Femur (tissue), 1 donor: Measurements from ENCODE around the gene RNF217.
"Not testable (repeated sequence)": the region's sequence is repeated elsewhere in the genome, so short reads cannot be mapped to it uniquely, and the experiment has no call there.

Experiments
- DNase-seq: peaks from one replicate; pipeline ENCODE4 v3.0.0-alpha.2; 2017

RNF217 gene

DNA sequence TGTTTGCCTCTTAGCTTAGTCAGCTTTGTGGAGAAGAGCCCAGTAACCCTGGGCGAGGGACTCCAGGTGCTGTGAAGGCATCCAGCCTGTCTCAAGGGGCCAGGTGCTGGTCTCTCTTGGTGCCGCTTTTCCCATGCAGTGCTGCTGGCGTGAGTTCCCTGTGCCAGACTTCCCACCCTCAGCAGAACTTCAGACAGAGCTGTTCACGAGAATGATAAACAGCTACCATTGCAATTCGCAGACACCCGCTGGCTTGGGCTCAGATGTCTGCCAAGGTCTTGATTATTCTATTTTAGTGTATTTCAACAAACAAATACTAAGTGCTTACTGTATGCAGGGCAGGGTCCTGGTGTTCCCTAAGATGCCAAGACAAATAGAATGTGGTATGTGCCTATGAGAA is 57.7 kb downstream of the RNF217 start:
- no peak for DNase-seq

DNA sequence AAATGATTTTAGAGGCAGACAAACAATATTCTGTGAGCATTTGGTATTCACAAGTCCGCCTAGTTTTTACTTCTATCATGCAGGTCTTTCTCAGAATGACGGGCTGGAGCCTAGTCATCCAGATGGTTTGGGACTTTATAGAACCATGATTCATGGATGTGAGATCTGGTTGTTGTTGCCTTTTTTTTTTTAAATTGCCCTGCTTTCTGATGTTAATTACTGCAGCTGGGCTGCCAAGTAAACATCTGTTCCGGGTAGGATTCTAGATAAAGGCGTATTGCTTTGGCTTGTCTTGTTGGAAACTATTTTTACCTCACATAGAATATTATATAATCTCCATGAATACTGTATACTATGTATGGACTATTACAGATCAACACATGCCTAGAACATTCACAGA is 58.1 kb downstream of the RNF217 start:
- DNase-seq, result no peak

DNA sequence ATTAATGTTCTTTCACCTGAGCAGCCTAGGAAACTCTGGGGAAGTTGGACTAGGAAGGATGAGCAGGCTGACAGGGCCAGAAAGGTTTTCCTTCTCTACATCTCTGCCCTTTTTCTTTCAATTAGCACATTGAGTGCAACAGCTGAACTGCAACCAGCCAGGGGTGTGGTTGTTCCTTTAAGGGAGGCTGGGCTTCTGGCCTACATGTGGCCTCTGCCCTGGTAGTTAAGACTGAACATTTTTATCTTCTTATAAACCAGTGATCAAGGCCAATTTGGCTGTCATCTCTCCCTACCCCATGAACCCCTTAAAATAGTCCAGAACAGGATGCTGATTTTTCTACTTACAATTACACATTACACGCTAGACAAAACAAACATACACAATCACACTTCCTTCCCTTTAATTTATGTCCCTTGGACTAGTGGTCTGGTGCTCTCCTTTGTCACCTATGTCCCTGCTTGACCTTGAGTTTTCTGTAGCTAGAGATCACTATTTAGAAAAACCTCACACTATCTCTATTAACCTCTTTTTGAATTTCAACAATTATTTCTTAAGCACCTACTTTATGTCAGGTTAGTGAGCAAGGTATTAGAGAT is 60.3 kb downstream of the RNF217 start:
- DNase-seq, result no peak

DNA sequence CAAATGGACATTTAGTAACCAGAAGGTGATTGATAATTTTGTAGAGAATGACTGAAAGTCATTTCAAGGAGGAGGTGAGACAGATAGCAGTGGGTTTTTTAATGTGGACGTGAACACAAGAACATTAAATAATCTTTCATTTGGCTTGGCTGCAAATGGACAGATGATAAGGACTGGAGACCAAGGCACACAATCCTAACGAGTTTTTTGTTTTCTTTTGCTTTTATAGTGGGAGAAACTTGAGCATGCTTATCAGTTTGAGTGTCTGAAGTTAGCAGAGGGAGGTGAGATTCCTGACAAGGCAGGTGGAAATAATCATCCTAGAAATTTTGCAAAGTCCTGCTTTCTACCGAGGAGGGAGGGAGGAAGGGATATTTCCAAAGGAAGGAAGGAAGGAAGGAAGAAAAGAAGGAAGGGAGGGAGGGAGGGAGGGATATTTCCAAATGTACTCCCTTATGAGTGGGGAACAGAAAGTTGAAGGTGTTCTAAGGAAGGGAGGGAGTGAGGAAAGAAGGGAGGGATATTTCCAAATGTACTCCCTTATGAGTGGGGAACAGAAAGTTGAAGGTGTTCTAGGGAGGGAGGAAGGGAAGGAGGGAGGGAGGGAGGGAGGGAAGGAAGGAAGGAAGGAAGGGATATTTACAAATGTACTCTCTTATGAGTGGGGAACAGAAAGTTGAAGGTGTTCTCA is 63.1 kb downstream of the RNF217 start:
- DNase-seq, result no peak

DNA sequence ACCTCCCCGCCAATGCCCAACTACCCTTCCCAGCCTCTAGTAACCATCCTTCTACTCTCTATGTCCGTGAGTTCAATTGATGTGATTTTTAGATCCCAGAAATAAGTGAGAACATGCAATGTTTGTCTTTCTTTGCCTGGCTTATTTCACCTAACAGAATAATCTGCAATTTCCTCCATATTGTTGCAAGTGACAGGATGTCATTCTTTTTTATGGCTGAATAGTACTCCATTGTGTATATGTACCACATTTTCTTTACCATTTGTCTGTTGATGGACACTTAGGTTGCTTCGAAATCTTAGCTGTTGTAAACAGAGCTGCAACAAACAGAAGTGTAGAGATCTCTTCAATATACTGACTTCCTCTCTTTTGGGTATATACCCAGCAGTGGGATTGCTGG is 65.0 kb downstream of the RNF217 start:
- DNase-seq, result no peak

DNA sequence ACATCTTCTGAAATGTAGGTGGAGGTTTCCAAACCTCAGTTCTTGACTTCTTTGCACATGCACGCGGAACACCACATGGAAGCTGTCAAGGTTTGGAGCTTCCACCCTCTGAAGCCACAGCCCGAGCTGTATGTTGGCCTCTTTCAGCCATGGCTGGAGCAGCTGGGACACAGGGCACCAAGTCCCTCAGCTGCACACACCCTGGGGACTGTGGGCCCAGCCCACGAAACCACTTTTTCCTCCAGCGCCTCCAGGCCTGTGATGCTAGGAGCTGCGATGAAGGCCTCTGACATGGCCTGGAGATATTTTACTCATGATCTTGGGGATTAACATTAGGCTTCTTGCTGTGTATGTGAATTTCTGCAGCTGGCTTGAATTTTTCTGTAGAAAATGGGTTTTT is 68.7 kb downstream of the RNF217 start:
- no peak for DNase-seq

DNA sequence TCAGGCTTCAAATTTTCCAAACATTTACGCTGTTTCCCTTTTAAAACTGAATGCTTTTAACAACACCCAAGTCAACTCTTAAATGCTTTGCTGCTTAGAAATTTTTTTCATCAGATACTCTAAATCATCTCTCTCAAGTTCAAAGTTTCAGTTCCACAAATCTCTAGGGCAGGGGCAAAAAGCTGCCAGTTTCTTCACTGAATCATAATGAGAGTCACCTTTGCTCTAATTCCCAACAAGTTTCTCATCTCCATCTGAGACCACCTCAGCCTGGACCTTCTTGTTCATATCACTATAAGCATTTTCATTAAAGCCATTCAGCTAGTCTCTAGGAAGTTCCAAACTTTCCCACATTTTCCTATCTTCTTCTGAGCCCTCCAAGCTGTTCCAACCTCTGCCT is 69.1 kb downstream of the RNF217 start:
- DNase-seq, result no peak

DNA sequence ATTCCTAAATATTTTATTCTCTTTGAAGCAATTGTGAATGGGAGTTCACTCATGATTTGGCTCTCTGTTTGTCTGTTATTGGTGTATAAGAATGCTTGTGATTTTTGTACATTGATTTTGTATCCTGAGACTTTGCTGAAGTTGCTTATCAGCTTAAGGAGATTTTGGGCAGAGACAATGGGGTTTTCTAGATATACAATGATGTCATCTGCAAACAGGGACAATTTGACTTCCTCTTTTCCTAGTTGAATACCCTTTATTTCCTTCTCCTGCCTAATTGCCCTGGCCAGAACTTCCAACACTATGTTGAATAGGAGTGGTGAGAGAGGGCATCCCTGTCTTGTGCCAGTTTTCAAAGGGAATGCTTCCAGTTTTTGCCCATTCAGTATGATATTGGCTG is 72.7 kb downstream of the RNF217 start:
- not testable (repeated sequence) for DNase-seq

DNA sequence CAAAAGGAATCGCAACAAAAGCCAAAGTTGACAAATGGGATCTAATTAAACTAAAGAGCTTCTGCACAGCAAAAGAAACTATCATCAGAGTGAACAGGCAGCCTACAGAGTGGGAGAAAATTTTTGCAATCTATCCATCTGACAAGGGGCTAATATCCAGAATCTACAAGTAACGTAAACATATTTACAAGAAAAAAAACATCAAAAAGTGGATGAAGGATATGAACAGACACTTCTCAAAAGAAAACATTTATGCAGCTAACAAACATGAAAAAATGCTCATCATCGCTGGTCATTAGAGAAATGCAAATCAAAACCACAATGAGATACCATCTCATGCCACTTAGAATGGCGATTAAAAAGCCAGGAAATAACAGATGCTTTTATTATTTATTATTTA is 74.2 kb downstream of the RNF217 start:
- not testable (repeated sequence) for DNase-seq

DNA sequence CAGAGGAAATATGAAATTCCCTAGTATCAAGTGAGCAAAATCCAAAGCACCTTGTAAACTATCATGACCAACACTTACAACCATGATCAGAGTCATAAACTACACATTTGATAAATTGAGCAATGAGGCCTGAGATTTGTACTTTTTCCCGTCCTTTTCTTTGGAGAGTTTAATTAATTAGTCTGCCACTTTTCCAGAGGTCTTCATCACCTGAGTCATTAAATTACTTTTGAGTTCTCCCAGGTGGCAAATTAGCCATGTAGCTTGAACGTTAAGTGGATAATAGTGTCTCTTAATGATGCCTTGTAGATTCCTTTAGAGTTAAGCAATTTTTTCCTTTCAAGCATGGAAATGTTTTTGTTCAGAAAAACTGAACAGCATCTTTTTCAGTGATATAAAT is 75.6 kb downstream of the RNF217 start:
- DNase-seq, result no peak

DNA sequence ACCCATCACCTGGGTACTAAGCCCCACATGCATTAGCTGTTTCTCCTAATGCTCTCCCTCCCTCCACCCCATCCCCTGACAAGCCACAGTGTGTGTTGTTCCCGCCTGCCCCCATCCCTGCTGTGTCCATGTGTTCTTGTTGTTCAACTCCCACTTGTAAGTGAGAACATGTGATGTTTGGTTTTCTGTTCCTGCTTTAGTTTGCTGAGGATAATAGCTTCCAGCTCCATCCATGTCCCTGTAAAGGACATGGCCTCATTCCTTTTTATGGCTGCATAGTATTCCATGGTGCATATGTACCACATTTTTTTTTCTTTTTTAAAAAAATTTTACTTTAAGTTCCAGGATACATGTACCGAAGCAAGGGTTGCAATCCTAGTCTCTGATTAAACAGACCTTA is 76.7 kb downstream of the RNF217 start:
- DNase-seq, result no peak

DNA sequence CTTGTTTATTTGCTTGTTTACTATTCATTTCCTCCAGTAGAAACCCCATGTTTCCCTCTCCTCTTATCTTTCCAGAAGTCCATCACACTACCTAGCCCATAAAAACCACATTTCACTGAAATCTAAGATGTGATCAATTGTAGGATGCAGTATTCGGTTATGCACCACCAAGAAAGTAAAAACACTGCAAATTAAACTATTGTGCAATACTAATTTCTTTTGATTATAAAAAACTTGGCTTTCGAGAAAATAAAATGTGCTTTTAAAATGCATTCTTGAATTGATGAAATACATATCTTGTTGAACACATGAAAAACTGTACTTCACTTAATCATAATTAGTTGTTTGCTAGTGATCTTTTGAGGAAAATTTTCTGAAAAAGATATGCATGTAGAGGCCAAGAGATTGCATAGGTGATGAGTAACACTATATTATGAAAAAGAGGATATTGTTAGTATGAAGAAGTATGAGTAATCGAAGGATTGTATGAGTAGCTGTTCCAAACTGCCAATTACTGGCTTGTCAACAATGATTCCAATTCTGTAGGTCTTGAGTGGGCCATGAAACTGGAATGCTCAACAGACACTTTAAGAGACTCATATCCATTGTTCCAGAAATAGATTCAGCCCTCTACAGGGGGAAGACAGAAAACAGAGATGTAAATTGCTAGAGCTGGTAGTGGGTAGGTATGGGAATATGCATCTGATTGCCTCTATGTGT is 79.7 kb downstream of the RNF217 start:
- DNase-seq, result no peak

DNA sequence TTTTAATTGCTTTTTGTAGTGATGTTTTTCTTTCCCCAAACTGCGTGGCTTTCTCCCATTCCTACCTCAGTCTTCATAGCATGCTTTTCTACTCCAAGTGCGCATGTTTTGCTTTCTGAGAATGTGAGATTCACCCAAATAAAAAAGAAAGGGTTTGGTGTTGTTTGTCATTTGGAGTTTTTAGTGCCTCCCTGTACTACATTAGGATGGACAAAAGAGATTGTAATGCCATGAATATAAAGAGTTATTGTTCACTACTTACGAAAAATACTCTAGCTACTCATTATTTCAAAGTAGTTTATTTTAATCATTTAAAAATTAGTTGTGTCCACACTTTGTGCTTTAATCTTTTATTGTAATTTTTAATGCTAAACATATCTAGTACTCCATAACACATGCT is 81.8 kb downstream of the RNF217 start:
- DNase-seq, result no peak

DNA sequence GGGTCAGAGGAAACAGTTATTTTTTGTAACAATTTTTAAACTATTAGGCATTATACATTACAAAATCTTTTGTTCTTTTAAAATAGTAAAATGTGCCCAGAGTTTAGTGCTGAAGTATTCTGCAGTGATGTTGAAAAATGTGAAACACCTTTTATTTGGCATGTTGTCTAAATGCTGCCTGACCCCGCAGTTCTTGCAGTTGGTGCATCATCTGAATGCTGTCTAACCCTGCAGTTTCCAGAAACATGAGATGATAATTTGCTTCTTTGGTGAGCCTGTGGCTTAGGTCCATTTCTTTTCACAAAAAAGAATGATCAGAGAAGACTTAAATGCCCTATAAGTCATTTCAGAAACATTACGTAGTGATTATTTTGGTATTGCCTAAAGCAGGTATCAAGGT is 82.4 kb downstream of the RNF217 start:
- no peak for DNase-seq

DNA sequence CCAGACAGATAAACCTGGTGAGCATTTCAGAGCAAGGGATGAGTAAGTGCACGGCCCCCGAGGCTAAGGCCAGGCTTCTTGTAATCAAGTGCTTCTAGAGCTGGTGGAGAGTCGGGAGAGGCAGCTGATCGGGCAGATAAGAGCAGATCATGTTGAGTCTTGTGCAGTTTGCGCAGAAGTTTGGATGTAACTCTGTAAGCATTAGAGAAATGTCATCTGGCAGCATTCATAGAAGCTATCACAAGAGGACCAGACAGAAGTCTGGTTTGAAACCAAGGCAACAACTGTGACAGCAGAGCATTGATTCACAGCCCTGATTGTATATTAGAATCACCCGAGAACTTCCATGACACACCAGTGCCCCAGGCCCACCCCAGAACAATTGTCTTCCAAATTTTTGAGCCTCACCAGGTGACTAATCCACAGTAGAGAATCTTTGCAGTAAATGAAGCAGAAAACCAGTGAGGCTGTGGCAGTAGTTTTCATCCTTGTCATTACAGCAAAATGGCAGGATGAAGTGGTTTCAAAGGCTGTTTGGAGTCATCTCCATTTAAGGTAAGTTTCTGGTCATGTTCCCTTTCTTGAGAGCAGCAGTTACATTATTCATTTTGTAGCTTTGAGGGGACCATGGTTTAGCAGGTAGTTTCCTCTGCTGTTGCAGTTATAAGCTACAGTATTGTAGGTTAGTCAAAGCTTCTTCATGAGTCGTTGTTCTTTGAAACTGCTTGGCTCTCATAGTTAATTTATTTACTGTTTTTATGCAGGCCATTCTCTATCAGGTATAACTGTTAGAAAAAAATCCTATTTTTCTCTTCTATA is 84.1 kb downstream of the RNF217 start:
- DNase-seq, result no peak

DNA sequence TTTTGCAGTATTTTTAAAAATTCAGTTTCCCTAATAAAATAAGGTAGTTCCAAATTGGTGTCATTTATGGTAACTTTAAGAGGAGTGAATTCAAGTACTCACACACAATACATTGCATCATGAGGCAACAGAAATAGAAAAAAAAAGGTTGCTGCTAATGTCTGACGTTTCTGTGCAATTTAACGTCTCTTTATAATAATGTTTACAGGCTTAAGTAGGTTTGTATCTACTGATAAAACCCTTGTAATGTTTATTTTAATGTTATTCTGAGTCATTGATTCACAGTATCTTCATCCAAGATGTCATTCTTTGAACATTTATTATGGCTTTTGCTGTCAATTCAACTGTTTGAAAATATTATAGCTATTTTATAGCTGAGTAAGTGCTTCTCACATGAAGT is 86.0 kb downstream of the RNF217 start:
- no peak for DNase-seq

DNA sequence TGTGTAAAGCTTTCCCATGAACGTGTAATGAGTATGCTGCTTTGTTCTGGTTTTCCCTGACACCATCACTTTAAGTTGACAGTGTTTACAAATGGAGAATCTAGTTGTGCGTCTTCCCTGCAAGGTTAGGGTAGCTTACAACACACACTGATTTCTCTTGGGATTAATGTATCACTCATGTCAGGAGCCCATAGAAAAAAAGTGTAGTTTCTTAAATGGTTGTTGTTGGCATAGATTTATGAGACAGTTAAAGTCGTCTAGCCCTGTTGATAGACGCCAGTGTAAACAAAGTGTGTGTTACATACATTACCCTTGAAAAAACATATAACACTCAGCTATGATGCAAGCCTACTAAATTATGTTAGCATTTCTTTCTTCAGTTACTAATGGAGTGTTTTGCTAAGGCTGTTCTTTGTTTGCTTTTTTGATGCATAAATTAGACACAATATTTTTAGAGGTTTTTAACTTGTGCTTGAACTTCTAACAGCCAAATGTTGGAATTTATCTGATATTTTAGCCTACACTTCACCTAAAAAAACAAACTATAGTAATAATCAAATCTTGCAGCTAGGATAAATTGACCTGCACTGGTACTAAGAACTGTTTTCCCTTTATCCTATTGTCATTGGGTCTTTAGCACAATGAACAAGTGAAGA is 88.6 kb downstream of the RNF217 start:
- no peak for DNase-seq

DNA sequence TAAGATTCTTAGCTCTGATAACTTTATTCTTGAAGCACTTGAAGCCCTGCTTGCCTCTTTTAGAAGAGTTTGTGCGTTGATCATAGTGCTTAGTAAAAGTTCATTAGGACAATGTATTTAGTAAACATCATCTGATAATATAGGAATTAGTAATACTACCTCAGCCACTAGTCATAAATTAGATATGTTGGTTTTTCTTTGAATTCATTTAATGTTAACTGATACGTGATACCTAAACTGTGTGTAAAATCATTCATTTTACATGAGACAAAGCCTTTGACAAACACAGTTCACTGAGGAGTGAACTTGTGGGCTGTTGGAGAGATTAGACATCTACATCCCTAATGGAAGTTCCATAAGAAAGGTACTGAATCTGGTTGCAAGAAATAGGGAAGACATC is 91.6 kb downstream of the RNF217 start:
- DNase-seq, result no peak

DNA sequence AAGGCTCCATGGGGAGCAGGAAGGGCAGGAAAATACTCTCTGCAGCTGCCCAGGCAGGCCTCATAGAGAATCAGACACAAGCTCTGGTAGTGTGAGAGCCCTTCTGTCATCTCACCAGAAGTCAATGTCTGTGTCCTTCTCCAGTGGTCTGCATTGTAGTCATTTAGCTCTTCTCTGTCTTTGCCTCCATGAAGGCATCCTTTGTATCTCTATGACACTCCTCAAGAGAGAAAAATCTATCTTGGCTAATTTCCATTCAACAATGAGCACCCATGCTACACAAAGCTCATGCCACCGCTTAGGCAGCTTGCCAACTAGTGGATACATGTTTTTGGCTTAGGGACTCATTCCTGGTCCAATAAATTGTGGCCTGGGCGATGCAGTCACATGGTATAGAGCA is 92.1 kb downstream of the RNF217 start:
- DNase-seq, result no peak

DNA sequence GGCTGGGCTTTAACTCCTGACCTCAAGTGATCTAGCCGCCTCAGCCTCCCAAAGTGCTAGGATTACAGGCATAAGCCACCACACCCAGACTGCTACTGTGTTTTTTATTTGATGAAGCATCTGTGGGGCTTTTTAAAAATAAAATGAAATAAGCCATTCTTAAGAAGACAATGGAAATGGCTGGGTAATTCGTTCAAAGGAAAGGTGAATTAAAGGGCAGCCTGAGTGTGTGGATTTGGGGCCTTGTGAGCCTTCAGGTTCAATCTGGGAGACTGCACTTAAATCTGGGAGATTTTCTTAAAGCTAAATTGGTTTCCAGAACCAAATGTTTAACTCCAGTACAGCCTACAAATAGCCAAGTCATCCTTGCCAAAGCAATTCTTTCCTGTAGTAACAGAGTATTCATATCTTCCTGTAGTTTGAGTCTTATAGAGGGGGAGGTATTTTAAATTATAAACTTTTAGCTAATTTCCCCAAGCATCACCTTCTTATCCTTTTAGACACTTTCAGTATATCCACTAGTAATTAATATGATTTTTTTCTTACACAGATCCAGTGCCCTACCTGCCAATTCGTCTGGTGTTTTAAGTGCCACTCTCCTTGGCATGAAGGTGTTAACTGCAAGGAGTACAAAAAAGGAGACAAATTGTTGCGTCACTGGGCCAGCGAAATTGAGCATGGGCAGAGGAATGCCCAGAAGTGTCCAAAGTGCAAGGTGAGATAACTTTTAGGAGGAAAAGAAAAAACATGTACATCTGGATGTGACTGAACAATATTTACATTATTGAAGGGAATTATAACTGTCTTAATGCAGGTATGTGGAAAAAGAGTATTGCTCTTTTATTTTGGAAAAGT is 95.4 kb downstream of the RNF217 start:
- no peak for DNase-seq

DNA sequence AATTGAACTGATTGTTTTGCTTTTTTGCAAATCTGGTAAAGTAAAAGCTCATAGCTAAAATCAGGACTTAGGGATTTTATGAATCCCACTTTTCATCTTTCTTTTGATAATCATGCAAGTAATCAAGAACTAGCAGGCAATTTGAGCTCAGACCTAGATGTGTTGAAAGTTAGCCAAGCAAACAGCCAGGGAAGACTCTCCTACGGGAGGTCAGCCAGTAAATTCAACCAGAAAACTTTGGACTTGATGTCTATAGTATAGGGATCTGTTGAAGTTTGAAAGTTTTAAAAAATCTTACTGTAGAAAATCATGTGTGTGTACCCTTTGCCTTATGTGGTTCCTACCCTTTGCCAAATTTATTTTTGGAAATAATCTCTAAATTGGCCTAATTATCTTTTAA is 96.3 kb downstream of the RNF217 start:
- DNase-seq, result no peak

DNA sequence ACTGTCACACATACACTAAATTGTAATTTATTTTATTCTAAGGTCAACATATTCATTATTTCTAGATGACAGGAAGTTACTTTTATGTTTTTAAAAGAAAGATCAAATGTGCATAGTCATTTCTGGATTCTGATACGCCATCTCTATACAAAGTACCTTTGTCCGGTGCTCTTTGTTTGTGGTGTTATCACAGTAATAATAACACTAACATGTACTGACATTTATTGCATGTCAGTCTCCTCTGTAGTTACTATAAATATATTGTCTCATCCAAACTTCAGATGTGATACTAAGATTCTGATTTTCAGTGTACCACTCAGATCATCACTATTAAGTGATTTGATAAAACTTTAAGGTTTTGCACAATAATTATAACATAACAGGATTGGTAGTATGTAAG is 101.1 kb downstream of the RNF217 start:
- DNase-seq, result no peak
